Left ventricle myocardium inferior (tissue), 1 donor: ENCODE results near the gene RRAS. TPM values are rescaled to one million over a fixed set of nuclear protein-coding genes. Genes with fewer than 3 reads are reported as not detected.

Source experiments
- DNase-seq: peaks from one replicate; pipeline ENCODE4 v3.0.0-alpha.2; 2020
- H3K27ac ChIP-seq: fragments of 200-600 bp; replicated peaks from 2 replicates; pipeline ENCODE4 v1.8.0; 2021
- H3K27me3 ChIP-seq: fragments of 200-600 bp; 2 replicates; pipeline ENCODE4 v1.8.0; 2021; ENCODE audit warnings: low read depth
- H3K36me3 ChIP-seq: fragments of 200-600 bp; 2 replicates; pipeline ENCODE4 v1.8.0; 2021
- H3K4me1 ChIP-seq: fragments of 200-600 bp; 2 replicates; pipeline ENCODE4 v1.8.0; 2021
- H3K4me3 ChIP-seq: fragments of 200-600 bp; 2 replicates; pipeline ENCODE4 v1.8.0; 2021; ENCODE audit warnings: mild to moderate bottlenecking, moderate library complexity
- H3K9me3 ChIP-seq: fragments of 200-600 bp; replicated peaks from 2 replicates; pipeline ENCODE4 v1.8.0; 2021
- CTCF ChIP-seq: fragments of 200-600 bp; IDR thresholded peaks from 2 replicates; pipeline ENCODE4 v1.8.0; 2021; ENCODE audit warnings: antibody characterized with exemption, mild to moderate bottlenecking, borderline replicate concordance
- intact Hi-C: fragments of 100-400 bp; cut with micrococcal nuclease; formaldehyde crosslinking; loops from one replicate; pipeline ENCODE4 v1.11.0; 2022
- total RNA-seq: library from RNA; stranded (reverse); fragmentation: NEBNext Ultra II Directional; extraction: Animal tissue kit (Norgen Biotek cat#: 25700); gene quantifications from one replicate; pipeline ENCODE4 v1.2.1, GENCODE V29; 2021
- donor health status: DM: no; HTN: yes; CAD: no; lungs with severe emphysema.

Gene RRAS
- total RNA-seq, 1 donor from 2014 or later: 116 TPM

- intact Hi-C loops: no loop called here
- H3K4me1 ChIP-seq: peaks cover 27% of the 10 kb centered on the region
- peaks cover 5% of the 10 kb centered on the region for H3K9me3 ChIP-seq
- DNase-seq: no peak
- no peaks in the 10 kb centered on the region for H3K27me3 ChIP-seq
- no peak overlapping the region for H3K27ac ChIP-seq
- peaks cover 69% of the 10 kb centered on the region for H3K36me3 ChIP-seq
- no peak for TF ChIP-seq CTCF
- no peak overlapping the region for H3K4me3 ChIP-seq
Measured at GRCh38 chr19:49614096-49614833, 25.7 kb downstream of the RRAS start.

- Histone ChIP-seq H3K4me1 (peaks cover 27% of the 10 kb centered on the region), H3K27ac (no peak overlapping the region), H3K4me3 (no peak overlapping the region), H3K27me3 (no peaks in the 10 kb centered on the region), H3K9me3 (peaks cover 5% of the 10 kb centered on the region), H3K36me3 (peaks cover 72% of the 10 kb centered on the region)
- DNase-seq: no peak
- intact Hi-C loops: no loop called here
- no peak for TF ChIP-seq CTCF
Measured at GRCh38 chr19:49613374-49613773, 26.6 kb downstream of the RRAS start.

- H3K4me3 ChIP-seq: no peak overlapping the region
- no peaks in the 10 kb centered on the region for H3K27me3 ChIP-seq
- H3K36me3 ChIP-seq: peaks cover 65% of the 10 kb centered on the region
- no peak for DNase-seq
- peaks cover 36% of the 10 kb centered on the region for H3K4me1 ChIP-seq
- H3K9me3 ChIP-seq: no peaks in the 10 kb centered on the region
- intact Hi-C loops: no loop called here
- no peak for TF ChIP-seq CTCF
- H3K27ac ChIP-seq: no peak overlapping the region
Measured at GRCh38 chr19:49609499-49610092, 30.3 kb downstream of the RRAS start.

- intact Hi-C loops: no loop called here
- Histone ChIP-seq H3K27ac (no peak overlapping the region), H3K4me3 (no peak overlapping the region), H3K36me3 (peaks cover 88% of the 10 kb centered on the region), H3K4me1 (peaks cover 9% of the 10 kb centered on the region), H3K9me3 (no peaks in the 10 kb centered on the region), H3K27me3 (no peaks in the 10 kb centered on the region)
- DNase-seq: no peak
- TF ChIP-seq CTCF: no peak
Measured at GRCh38 chr19:49605605-49606004, 34.3 kb downstream of the RRAS start.

GRCh38 chr19:49602806-49603205, 37.1 kb downstream of the RRAS start:
- H3K27me3 ChIP-seq: no peaks in the 10 kb centered on the region
- H3K36me3 ChIP-seq: peaks cover 88% of the 10 kb centered on the region
- intact Hi-C loops: no loop called here
- no peak for DNase-seq
- H3K9me3 ChIP-seq: no peaks in the 10 kb centered on the region
- no peak overlapping the region for H3K27ac ChIP-seq
- TF ChIP-seq CTCF: no peak
- H3K4me3 ChIP-seq: no peak overlapping the region
- H3K4me1 ChIP-seq: peaks cover 9% of the 10 kb centered on the region
